K562 (cell line): ENCODE results near the gene ABLIM1. TPM values are rescaled to one million over a fixed set of nuclear protein-coding genes. Genes with fewer than 3 reads are reported as not detected.

ENCODE experiments used
- ATAC-seq: fragments of 200-7000 bp; cut with Tn5 transposase; 3 replicates; pipeline ENCODE4 v1.9.1; 2020; ENCODE audit warnings: moderate library complexity
- BruUV-seq: library from RNA; stranded (reverse); fragments of 400-500 nt; replicated peaks from 2 replicates; lab custom pipeline; 2021; lab: Mats Ljungman, UMichigan
- CTCF ChIA-PET: fragments of 300-600 bp; formaldehyde crosslinking; extraction: SDS; loops from one replicate; lab custom pipeline; 2021; ENCODE audit warnings: low intra/inter-chr PET ratio; lab: Yijun Ruan, JAX
- POLR2A ChIA-PET: fragments of 300-600, 350-650 bp; sonication (Branson Sonifier 250); formaldehyde crosslinking; extraction: SDS; loops from one replicate; lab custom pipeline; 2021; ENCODE audit warnings: antibody characterized with exemption, inconsistent platforms; lab: Yijun Ruan, JAX
- DNase-seq, 4 experiments: peaks; one replicate each; pipeline versions ENCODE4 v3.0.0 to v3.0.0-alpha.2; 2011 to 2018; ENCODE audit warnings: low spot score in 3 of 4, mixed read lengths in 3 of 4; ENCODE audit errors: extremely low read depth in 1 of 4
- FAIRE-seq: peaks from 2 replicates; lab custom pipeline; 2011; peaks lifted over from hg19 to GRCh38; lab: Jason Lieb, UNC
- H2AFZ ChIP-seq: 2 replicates; pipeline ENCODE4 v1.6.0; 2011; ENCODE audit warnings: low read depth, low read length, control low read depth, inconsistent platforms
- H3K27ac ChIP-seq: fragments of 200-600 bp; 3 replicates; pipeline ENCODE4 v1.8.0; 2011; ENCODE audit warnings: low read depth, mild to moderate bottlenecking, control low read depth, inconsistent platforms, low read length, moderate library complexity, mixed read lengths; ENCODE audit errors: extremely low read depth
- H3K27me3 ChIP-seq, 2 experiments: fragments of 300-600 bp in 1 of 2; 2 replicates in 1 of 2; 3 replicates in 1 of 2; pipeline versions ENCODE4 v1.6.0 to v1.8.0; 2011; ENCODE audit warnings: inconsistent platforms in 2 of 2, low read length in 2 of 2, mild to moderate bottlenecking in 1 of 2, mixed read lengths in 1 of 2, moderate library complexity in 1 of 2; ENCODE audit not compliant: control insufficient read depth in 2 of 2, insufficient read depth in 2 of 2
- H3K36me3 ChIP-seq: fragments of 300-600 bp; 3 replicates; pipeline ENCODE4 v1.8.0; 2011; ENCODE audit warnings: mild to moderate bottlenecking, low read length, inconsistent platforms; ENCODE audit not compliant: control insufficient read depth, insufficient read depth
- H3K4me1 ChIP-seq, 2 experiments: fragments of 200-600 bp in 1 of 2; replicated peaks in 1 of 2; 2 replicates in 1 of 2; 3 replicates in 1 of 2; pipeline versions ENCODE4 v1.5.1 to v1.8.0; 2011; ENCODE audit warnings: inconsistent platforms in 2 of 2, low read length in 2 of 2, mild to moderate bottlenecking in 1 of 2, mixed read lengths in 1 of 2, moderate library complexity in 1 of 2; ENCODE audit not compliant: control insufficient read depth in 2 of 2, insufficient read depth in 2 of 2
- H3K4me2 ChIP-seq: 2 replicates; pipeline ENCODE4 v1.6.1; 2011; ENCODE audit warnings: low read length, control low read depth, inconsistent platforms, mixed read lengths; ENCODE audit not compliant: insufficient read depth
- H3K4me3 ChIP-seq: fragments of 200-600 bp; sonication (generic), shearing (Covaris generic); 2 replicates; pipeline ENCODE4 v1.5.1; 2016; ENCODE audit warnings: control low read depth, inconsistent platforms
- H3K79me2 ChIP-seq: fragments of 200-600 bp; 3 replicates; pipeline ENCODE4 v1.8.0; 2011; ENCODE audit warnings: low read length, inconsistent platforms; ENCODE audit not compliant: control insufficient read depth, insufficient read depth
- H3K9ac ChIP-seq, 2 experiments: 2 replicates each; pipeline versions ENCODE4 v1.6.0 to v1.6.1; 2011; ENCODE audit warnings: low read depth in 2 of 2, low read length in 2 of 2, control low read depth in 1 of 2, inconsistent platforms in 1 of 2, mild to moderate bottlenecking in 1 of 2, mixed read lengths in 1 of 2; ENCODE audit not compliant: insufficient read depth in 1 of 2
- H3K9me1 ChIP-seq: one replicate; pipeline ENCODE4 v1.6.0; 2011; ENCODE audit warnings: inconsistent platforms, mild to moderate bottlenecking, low read length, moderate library complexity; ENCODE audit not compliant: control insufficient read depth, insufficient read depth
- H3K9me3 ChIP-seq: replicated peaks from 2 replicates; pipeline ENCODE4 v1.5.1; 2011; ENCODE audit warnings: low read depth, low read length, inconsistent platforms; ENCODE audit not compliant: control insufficient read depth, insufficient read depth
- H4K20me1 ChIP-seq: replicated peaks from 2 replicates; pipeline ENCODE4 v1.6.1; 2011; ENCODE audit warnings: low read length, inconsistent platforms, mixed read lengths; ENCODE audit not compliant: control insufficient read depth, insufficient read depth
- CEBPG ChIP-seq, 3 experiments: fragments of 200-800 bp in 1 of 3; sonication (Bioruptor generic) in 1 of 3; sonication (generic) in 1 of 3; formaldehyde crosslinking in 1 of 3; IDR thresholded peaks in 2 of 3; conservative IDR thresholded peaks in 1 of 3; 2 replicates each; pipeline versions ENCODE4 v1.6.1 to v1.8.0; 2016 to 2022; ENCODE audit warnings: missing compliant biosample characterization in 2 of 3, missing genetic modification characterization in 2 of 3, mild to moderate bottlenecking in 1 of 3, missing genetic modification reagents in 1 of 3
- KLF10 ChIP-seq: fragments of 250-450 bp; sonication (Bioruptor Pico); IDR thresholded peaks from 2 replicates; pipeline ENCODE4 v1.6.1; 2021; ENCODE audit warnings: matching md5 sums
- MCM2 ChIP-seq: fragments of 450-650 bp; IDR thresholded peaks from 2 replicates; pipeline ENCODE4 v1.6.1; 2017; ENCODE audit warnings: low read depth, mild to moderate bottlenecking
- NRF1 ChIP-seq, 2 experiments: fragments of 450-650 bp; IDR thresholded peaks in 1 of 2; conservative IDR thresholded peaks in 1 of 2; 2 replicates each; pipeline ENCODE4 v1.6.1; 2014; ENCODE audit warnings: mild to moderate bottlenecking in 2 of 2
- SRSF3 ChIP-seq: fragments of 200-400 bp; formaldehyde crosslinking; IDR thresholded peaks from 2 replicates; pipeline ENCODE4 v1.6.1; 2016; ENCODE audit warnings: mild to moderate bottlenecking, low read length, moderate library complexity; ENCODE audit not compliant: insufficient read depth
- XRCC4 ChIP-seq: IDR thresholded peaks from one replicate; pipeline ENCODE4 v1.6.1; 2011; ENCODE audit not compliant: insufficient read depth, insufficient read length; ENCODE audit errors: extremely low read depth
- WGBS: fragments of 100-300 bp; shearing (Covaris generic); methylation state at CpG from one replicate; pipeline ENCODE4 v1.1.6; 2016; ENCODE audit warnings: low coverage, mixed read lengths; ENCODE audit not compliant: insufficient coverage; ENCODE audit errors: missing lambda C conversion rate; 5-methylcytosine and 5-hydroxymethylcytosine counted together
- in situ Hi-C: fragments of 300-500 bp; cut with MboI; formaldehyde crosslinking; loops from 4 replicates; pipeline ENCODE4 v1.15.0; 2018; ENCODE audit warnings: inconsistent platforms, mixed read lengths
- intact Hi-C: fragments of 100-400 bp; cut with micrococcal nuclease; formaldehyde crosslinking; loops from 2 replicates; pipeline ENCODE4 v1.14.2; 2022
- polyA plus RNA-seq, 8 experiments: library from polyadenylated mRNA; depleted of rRNA in 4 of 8; stranded (reverse) in 5 of 8; unstranded in 3 of 8; fragments of >200 nt; fragmentation: Nextera tagmentation in 2 of 8; fragmentation: Illumina TruSeq in 1 of 8; extraction: Ambion mirVana in 2 of 8; extraction: Trizol in 1 of 8; gene quantifications; 2 replicates each; pipeline versions ENCODE4 v1.2.1 to v1.2.3, GENCODE V29; 2011 to 2014; ENCODE audit warnings: inconsistent platforms in 1 of 8, missing spikeins in 1 of 8
- total RNA-seq, 7 experiments: library from RNA; depleted of rRNA in 6 of 7; stranded (reverse); fragments of >200 nt in 6 of 7; fragmentation: Illumina TruSeq in 2 of 7; extraction: Trizol in 2 of 7; gene quantifications; 2 replicates each; pipeline versions ENCODE4 v1.2.1 to v1.2.3, GENCODE V29; 2011 to 2021; ENCODE audit warnings: low replicate concordance in 1 of 7
- TF ChIP-seq, protein P1 (sequence below): fragments of 250-450 bp; sonication (Bioruptor Pico); IDR thresholded peaks from 2 replicates; pipeline ENCODE4 v1.4.0; 2020; ENCODE audit warnings: mild to moderate bottlenecking, moderate library complexity, borderline replicate concordance
- TF ChIP-seq, protein P2 (sequence below), 2 experiments: IDR thresholded peaks; 2 replicates each; pipeline ENCODE4 v1.6.1; 2011; ENCODE audit warnings: borderline replicate concordance in 1 of 2, control low read depth in 1 of 2, low read depth in 1 of 2, low read length in 1 of 2, mild to moderate bottlenecking in 1 of 2, mixed read lengths in 1 of 2, moderate library complexity in 1 of 2; ENCODE audit not compliant: insufficient read depth in 1 of 2, insufficient read length in 1 of 2, poor library complexity in 1 of 2, severe bottlenecking in 1 of 2; ENCODE audit errors: extremely low read depth in 1 of 2
- TF ChIP-seq, protein P3 (sequence below), 2 experiments: IDR thresholded peaks in 1 of 2; conservative IDR thresholded peaks in 1 of 2; 2 replicates each; pipeline ENCODE4 v1.6.1; 2016; ENCODE audit warnings: low read depth in 2 of 2, mild to moderate bottlenecking in 1 of 2, missing compliant biosample characterization in 1 of 2, missing genetic modification characterization in 1 of 2, moderate library complexity in 1 of 2

ABLIM1 gene
- total and polyA plus RNA-seq, 9 of the 15 experiments (the other 6 are each of a cell fraction or from before 2014, with no cell fraction given), result 0.07 to 0.49 (median 0.14) TPM; not detected in 6

DNA sequence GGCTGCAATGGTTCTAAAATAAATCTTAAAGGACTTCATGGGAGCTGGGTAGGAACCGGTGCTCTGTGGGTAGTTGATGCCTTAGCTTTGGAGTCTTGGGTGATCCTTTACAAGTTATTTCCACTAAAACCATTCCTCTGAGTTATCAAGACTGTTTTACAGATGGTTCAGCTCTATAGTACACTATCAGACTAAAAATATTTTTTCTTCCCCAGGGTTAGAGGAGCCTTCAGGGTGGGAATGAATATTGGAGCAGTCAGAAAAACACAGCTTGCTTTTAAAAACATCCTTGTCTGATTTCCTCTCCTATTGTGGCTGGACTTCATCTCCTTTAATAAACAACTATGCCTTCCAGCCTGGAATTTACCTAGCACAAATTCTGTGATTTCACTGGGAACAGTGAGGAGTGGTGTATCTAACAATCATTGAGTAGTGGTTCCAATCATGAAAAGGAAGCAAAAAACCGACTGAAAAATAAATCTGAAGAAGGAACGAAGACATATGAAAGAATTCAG, 151.1 kb downstream of the ABLIM1 start:
- WGBS, result 0% methylated on average over 3 of the region's 3 CpGs
- no peak overlapping the region for H3K27ac ChIP-seq

More for the DNA sequence above, 151.1 kb downstream of the ABLIM1 start:
- no peaks in the 10 kb centered on the region for H3K9me3 ChIP-seq
- DNase-seq, result no peak
- ATAC-seq, result no peak
- in situ Hi-C loops (no loop called here), intact Hi-C loops (no loop called here)
- no peak overlapping the region for H3K9ac ChIP-seq
- no peak overlapping the region for H2AFZ ChIP-seq
- ChIA-PET POLR2A (no interaction called here), CTCF (no interaction called here)
- no peak for FAIRE-seq
- no peak overlapping the region for H3K4me3 ChIP-seq
- no peaks in the 10 kb centered on the region for H3K9me1 ChIP-seq
- no peaks in the 10 kb centered on the region for H4K20me1 ChIP-seq
- no peaks in the 10 kb centered on the region for H3K4me1 ChIP-seq
- no peak for TF ChIP-seq KLF10
- no peak for TF ChIP-seq XRCC4
- no peak for TF ChIP-seq NRF1 (conservative IDR thresholded peaks at IDR 0.05 in 1 of 2, IDR thresholded peaks at IDR 0.05 in 1 of 2)
- TF ChIP-seq, protein P1, sequence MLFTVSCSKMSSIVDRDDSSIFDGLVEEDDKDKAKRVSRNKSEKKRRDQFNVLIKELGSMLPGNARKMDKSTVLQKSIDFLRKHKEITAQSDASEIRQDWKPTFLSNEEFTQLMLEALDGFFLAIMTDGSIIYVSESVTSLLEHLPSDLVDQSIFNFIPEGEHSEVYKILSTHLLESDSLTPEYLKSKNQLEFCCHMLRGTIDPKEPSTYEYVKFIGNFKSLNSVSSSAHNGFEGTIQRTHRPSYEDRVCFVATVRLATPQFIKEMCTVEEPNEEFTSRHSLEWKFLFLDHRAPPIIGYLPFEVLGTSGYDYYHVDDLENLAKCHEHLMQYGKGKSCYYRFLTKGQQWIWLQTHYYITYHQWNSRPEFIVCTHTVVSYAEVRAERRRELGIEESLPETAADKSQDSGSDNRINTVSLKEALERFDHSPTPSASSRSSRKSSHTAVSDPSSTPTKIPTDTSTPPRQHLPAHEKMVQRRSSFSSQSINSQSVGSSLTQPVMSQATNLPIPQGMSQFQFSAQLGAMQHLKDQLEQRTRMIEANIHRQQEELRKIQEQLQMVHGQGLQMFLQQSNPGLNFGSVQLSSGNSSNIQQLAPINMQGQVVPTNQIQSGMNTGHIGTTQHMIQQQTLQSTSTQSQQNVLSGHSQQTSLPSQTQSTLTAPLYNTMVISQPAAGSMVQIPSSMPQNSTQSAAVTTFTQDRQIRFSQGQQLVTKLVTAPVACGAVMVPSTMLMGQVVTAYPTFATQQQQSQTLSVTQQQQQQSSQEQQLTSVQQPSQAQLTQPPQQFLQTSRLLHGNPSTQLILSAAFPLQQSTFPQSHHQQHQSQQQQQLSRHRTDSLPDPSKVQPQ (CRISPR knock-in tag), result no peak
- TF ChIP-seq MCM2, result no peak
- TF ChIP-seq, protein P2, sequence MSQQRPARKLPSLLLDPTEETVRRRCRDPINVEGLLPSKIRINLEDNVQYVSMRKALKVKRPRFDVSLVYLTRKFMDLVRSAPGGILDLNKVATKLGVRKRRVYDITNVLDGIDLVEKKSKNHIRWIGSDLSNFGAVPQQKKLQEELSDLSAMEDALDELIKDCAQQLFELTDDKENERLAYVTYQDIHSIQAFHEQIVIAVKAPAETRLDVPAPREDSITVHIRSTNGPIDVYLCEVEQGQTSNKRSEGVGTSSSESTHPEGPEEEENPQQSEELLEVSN (IDR thresholded peaks at IDR 0.05; ENCODE audit: borderline replicate concordance in 1 of 2, extremely low read depth in 1 of 2, insufficient read depth in 1 of 2, insufficient read length in 1 of 2, low read depth in 1 of 2, low read length in 1 of 2, poor library complexity in 1 of 2, severe bottlenecking in 1 of 2), result no peak
- TF ChIP-seq, protein P3, sequence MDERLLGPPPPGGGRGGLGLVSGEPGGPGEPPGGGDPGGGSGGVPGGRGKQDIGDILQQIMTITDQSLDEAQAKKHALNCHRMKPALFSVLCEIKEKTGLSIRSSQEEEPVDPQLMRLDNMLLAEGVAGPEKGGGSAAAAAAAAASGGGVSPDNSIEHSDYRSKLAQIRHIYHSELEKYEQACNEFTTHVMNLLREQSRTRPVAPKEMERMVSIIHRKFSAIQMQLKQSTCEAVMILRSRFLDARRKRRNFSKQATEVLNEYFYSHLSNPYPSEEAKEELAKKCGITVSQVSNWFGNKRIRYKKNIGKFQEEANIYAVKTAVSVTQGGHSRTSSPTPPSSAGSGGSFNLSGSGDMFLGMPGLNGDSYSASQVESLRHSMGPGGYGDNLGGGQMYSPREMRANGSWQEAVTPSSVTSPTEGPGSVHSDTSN (CRISPR knock-in tag; IDR thresholded peaks at IDR 0.05; ENCODE audit: low read depth), result no peak
- TF ChIP-seq, protein P3 (tag; conservative IDR thresholded peaks at IDR 0.05; ENCODE audit: low read depth), result no peak
- no peak for TF ChIP-seq SRSF3
- no peak for TF ChIP-seq CEBPG (CRISPR knock-in tag; IDR thresholded peaks at IDR 0.05)
- TF ChIP-seq CEBPG (tag; conservative IDR thresholded peaks at IDR 0.05 in 1 of 2, IDR thresholded peaks at IDR 0.05 in 1 of 2), result no peak
- H3K79me2 ChIP-seq, result no peaks in the 10 kb centered on the region
- H3K36me3 ChIP-seq, result no peaks in the 10 kb centered on the region
- no peaks in the 10 kb centered on the region for H3K27me3 ChIP-seq
- H3K4me2 ChIP-seq, result no peak overlapping the region
- BruUV-seq, result no TSS peak
